T-helper 2 cell treated with Interferon-gamma antibody and Interleukin-4, amounts not matched to agents 100 ng/mL and 5 ng/mL, for 36 hours (primary cell): Measurements from ENCODE around the gene RIN3. TPM values are rescaled to one million over a fixed set of nuclear protein-coding genes. Genes with fewer than 3 reads are reported as not detected.

Experiments used
- intact Hi-C: fragments of 100-400 bp; cut with micrococcal nuclease; formaldehyde crosslinking; loops from one replicate; pipeline ENCODE4 v1.15.1; 2023
- total RNA-seq: library from RNA; stranded (reverse); gene quantifications from 2 replicates; pipeline ENCODE4 v1.2.3, GENCODE V29; 2022

Gene RIN3
- total RNA-seq, 1 donor from 2014 or later = 35.4 TPM

DNA sequence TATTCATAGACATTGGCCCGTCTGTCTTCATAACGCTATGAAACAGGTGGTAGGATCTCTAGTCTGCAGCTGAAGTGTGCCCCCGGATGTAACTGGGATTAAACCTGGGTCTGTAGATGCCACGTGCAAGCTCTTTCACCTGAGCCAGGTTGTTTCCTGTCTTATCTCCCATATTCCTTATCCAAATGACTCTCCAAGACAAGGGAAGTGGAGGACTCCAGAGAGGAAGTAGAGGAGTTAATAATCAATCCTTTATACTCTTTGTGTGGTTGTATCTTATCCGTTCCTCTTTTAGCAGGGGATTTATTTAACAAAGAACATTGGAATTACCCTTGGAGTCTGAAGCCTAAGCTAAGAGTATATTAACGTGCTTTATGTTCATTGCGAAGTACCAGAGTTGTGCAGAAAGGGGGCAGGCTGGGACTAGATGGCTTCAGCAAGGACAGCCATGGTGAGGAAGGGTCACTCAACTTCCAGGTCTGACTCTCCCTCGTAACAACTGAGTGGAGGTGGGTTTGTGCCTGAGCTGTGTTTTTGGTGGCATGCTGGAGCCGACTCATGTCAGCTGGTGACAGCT lies 82.8 kb downstream of the RIN3 start:
- intact Hi-C loops = no loop called here

GRCh38 chr14:92597906-92598905 lies 84.6 kb downstream of the RIN3 start:
- intact Hi-C loops = no loop called here

GRCh38 chr14:92599811-92600210 lies 86.2 kb downstream of the RIN3 start:
- intact Hi-C loops = no loop called here

- intact Hi-C loops = no loop called here
Measured at GRCh38 chr14:92600318-92601053, 86.9 kb downstream of the RIN3 start.

DNA sequence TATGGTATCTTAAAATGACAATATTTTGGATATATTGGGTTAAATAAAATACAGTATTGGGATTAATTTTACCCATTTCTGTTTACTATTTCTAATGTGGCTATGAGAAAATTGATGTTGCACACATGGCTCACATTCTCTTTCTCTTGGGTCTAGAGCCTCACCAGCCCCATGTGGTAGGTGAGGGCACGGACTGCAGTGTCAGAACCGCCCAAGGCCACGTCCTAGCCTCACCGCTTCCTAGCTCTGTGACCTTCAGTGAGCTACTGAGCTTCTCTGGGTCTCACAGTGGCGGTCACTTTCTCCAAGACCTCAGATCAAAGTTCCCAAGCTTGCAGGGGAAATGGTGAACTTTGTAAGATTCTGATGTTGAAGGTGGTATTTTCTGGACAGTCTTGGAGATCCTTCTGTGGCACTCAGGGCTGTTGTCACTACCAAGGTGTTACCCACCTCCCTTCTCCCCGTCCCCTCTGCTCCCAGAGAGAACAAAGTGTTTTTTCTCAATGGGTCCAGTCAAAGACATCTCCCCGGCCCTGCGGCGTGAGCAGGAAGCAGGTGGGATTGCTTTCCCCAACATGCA lies 87.6 kb downstream of the RIN3 start:
- intact Hi-C loops = no loop called here

- intact Hi-C loops = no loop called here
Measured at GRCh38 chr14:92601757-92602417, 88.3 kb downstream of the RIN3 start.

DNA sequence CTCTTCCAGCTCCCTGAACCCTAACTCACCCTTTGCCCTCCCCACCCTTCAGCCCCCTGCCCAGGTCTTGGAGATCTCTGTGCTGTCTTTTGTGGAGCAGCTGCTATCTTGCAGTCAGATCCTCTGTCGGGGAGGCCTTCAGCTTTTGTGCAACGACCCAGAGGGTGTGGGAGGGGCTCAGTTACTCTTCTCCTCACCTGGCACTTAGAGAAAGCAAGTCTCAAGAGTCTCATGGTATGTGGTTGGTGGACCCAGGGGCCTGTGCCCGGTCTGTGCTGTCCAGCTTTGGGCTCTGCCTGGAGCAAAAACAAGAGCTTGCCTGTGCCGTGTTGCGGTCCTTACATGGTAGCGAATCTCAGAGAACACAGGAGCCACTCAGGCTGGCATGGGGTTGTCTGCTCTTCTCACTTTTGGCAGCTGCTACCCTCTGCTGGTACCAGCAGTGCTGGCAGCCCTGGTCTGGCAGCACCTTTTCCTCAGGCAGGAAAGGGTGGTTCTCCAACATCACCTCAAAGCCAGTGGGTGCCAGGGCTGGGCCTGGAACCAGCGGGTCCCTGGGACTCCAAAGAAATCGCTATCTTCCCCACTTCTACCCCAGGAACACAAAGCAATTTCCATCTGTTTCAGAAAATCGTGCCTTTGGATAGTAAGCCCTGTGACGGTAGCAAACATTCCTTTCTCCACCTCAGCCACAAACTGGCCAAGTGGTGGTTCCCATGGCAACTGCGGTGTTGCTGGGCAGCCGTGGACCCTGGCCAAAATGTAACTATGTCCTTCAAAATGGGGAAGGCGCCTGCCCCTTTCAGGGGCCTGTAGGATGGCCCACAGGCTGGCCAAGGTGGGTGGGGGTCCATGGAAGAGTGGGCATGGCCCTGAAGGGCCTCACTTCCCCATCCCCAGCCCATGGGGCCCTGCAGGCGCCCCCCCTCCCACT lies 90.0 kb downstream of the RIN3 start:
- intact Hi-C loops = no loop called here

- intact Hi-C loops = no loop called here
Measured at GRCh38 chr14:92605274-92605940, 91.8 kb downstream of the RIN3 start.

GRCh38 chr14:92607251-92607650 lies 93.7 kb downstream of the RIN3 start:
- intact Hi-C loops = no loop called here

- intact Hi-C loops = no loop called here
Measured at GRCh38 chr14:92607702-92608429, 94.3 kb downstream of the RIN3 start.

DNA sequence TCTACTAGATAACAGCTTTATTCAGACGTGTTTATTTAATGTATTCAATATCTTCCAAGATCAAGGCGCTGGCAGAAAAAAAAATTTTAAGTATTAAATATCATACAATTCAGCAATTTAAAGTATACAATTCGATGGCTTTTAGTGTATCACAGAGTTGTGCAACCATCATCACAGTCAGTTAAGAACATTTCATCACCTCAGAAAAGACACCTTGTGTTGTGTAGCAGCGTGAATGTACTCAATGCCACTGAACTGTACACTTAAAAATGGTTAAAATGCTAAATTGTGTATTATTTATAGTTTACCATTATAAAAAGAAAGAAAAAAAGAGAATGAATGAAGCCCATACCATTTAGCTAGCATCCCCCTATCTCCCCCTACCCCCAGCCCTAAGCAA lies 96.4 kb downstream of the RIN3 start:
- intact Hi-C loops = no loop called here

DNA sequence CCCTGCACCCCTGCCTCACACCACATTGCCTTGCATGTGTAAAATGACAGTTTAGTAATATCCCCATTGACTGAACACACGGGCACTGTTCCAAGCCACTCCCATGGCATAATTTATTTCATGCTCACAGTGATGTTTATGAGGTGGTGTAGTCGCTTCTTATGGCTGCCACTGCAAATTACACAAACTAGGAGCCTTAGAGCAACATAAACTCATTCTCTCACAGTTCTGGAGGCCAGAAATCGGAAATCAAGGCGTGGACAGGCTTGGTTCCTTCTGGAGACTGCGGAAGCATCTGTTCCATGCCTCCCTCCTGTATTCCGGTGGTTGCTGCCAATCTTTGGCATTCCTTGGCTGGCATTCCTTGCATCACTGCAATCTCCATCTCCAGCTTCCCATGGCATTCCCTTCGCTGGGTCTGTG lies 97.3 kb downstream of the RIN3 start:
- intact Hi-C loops = no loop called here

DNA sequence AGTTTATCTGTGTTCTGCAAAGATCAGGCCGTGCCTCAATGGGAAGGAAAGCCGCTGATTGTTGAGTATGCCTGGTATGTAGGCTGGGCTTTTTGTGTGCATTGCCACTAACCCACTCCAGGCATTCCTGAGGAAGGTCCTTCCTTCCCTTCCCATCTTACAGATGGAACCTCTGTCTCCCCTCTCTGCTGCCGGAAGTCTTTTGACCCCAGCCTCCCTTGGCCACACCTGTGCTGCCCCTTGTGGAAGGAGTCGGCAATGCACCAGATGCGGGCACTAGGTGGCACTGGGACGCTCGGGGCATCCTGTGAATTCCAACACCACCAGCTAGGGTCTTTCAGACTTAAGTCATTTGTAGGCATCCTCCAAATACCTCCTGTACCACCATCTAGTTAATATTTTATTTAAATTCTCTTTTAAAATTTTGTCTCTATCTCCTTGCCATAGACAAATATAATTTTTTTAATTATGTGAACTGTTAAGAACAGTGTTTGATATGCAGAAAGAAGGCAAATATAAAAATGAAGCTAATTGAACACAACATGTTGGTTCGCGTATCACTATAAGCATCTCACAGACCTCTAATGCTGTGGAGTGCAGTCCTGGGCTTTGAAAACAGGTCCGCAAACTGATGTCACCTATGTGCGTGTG lies 99.6 kb downstream of the RIN3 start:
- intact Hi-C loops = loop anchor here (1.0 kb wide), 1 partner anchor 68 kb away; no protein-coding TSS in a partner anchor

GRCh38 chr14:92613681-92614260 lies 100.2 kb downstream of the RIN3 start:
- intact Hi-C loops = loop anchor here (1.0 to 2.0 kb wide), 2 partner anchors 27 to 68 kb away; no protein-coding TSS in a partner anchor

DNA sequence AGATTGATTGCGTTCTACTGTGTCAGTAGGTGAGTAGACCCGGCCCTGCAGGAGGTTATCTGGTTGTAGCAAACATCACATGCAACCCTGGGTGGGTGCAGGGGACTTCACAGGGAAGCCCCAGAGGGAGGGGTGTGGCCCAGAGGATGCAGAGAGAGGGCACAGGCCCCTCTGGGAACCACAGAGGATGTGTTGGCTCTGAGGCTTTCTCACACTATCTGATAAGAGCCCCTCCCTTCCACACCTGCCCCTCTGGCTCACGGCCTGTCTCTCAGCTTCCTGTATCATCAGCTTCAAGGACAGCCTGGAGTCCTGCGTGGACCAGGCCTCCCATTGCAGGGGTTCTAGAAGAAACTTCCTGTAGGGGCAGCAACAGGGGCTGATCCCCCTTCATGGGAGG lies 101.9 kb downstream of the RIN3 start:
- intact Hi-C loops = loop anchor here (1.0 to 2.0 kb wide), 2 partner anchors 29 to 36 kb away; no protein-coding TSS in a partner anchor

DNA sequence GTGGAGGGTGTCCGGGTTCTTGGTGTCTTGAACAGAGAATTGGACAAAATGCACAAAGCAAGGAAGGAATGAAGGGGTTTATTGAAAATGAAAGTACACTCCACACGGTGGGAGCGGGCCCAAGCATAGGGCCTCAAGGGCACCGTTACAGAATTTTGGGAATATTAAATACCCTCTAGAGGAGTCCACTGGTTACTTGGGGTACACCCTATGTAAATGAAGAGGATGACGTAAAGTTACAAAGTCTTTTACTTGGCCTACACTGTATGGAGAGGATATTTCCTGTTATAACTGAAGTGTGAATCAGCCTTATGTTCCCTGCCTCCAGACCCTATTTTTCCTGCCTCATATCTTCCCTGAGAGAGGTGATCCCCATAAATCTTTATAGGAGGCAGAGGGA lies 102.6 kb downstream of the RIN3 start:
- intact Hi-C loops = no loop called here

DNA sequence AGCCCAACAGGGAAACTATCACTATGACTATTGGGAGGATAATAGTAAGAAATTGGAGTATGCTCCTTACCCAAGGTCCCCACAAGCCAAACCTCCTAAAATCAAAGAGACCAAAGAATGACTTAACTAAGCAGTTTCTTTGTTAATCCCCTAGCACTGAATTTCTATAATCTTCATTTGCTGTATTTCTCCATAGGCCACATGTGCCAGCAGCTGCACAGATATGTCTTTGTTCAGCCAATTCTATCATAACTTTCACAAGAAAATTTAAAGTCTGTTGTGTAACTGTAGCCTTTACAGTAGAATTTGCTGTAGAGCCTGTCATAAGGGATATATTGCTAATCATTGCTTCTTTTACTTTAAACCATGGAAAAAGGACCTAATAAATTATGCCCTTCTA lies 104.0 kb downstream of the RIN3 start:
- intact Hi-C loops = no loop called here
